ENCODE data around the gene CABLES1. TPM values are rescaled to one million over a fixed set of nuclear protein-coding genes. Genes with fewer than 3 reads are reported as not detected.
"Not testable (repeated sequence)": the region's sequence is repeated elsewhere in the genome, so short reads cannot be mapped to it uniquely, and the experiment has no call there.

The CABLES1 gene
- total RNA-seq, 8 experiments from 2014 or later, result 0.56 to 4.6 (median 2.4) TPM

GRCh38 chr18:23285581-23285980 lies 150.3 kb downstream of the CABLES1 start:
- WGBS, 10 experiments, result 51 to 97% (median 85%) methylated on average over 4 to 9 of the region's 12 CpGs; no CpG with 5 or more reads in 3 of the 10 experiments
- ATAC-seq (replicated peaks in 6 of 8); H3K4me1 ChIP-seq (replicated peaks in 1 of 2); H3K4me3 ChIP-seq; H3K27ac ChIP-seq; in situ Hi-C loops (cut with MboI; ENCODE audit: low pct_unique_long_range_greater_than_20kb in 2 of 9, low sequenced_read_pairs in 9 of 9, unreplicated experiment in 9 of 9): not testable (repeated sequence)

- ATAC-seq (replicated peaks in 6 of 8), result no peak
- no peaks in the 10 kb centered on the region for H3K4me1 ChIP-seq (replicated peaks in 1 of 2)
- no peak overlapping the region for H3K4me3 ChIP-seq
- WGBS, 10 experiments, result 20 to 100% (median 100%) methylated on average over 1 of the region's 4 CpGs; no CpG with 5 or more reads in 7 of the 10 experiments
- no peak overlapping the region for H3K27ac ChIP-seq
- in situ Hi-C loops (cut with MboI; ENCODE audit: low pct_unique_long_range_greater_than_20kb in 2 of 9, low sequenced_read_pairs in 9 of 9, unreplicated experiment in 9 of 9), result no loop called here
These were observed 156.3 kb downstream of the CABLES1 start for GRCh38 chr18:23291456-23292205.

DNA sequence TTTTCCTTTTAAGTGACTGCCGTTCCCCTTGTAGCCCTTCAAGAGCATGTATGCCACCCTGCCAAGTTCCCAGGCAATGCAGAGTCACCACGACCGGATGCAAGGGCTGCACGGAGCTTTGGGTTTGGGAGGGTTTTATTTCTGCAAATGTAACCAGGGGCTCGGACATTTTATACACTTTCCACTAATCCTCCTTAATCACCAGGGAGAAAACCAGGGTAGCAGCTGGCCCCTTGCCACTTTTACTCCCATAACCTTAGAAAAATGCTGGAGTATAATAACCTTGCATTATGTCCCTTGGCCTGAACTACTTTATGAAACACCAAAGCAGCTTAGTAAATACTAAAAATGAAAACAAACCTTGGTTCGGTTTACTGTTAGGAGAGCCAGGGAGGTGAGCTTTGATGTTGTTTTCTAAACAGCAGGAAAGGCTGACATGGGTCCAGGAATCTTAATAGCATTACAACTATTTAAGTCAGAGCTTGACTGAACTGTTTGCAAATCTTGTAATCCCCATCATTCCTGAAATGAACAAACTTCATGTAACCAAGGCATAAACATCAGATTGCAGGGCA lies 165.0 kb downstream of the CABLES1 start:
- H3K4me1 ChIP-seq (replicated peaks in 1 of 2), result no peaks in the 10 kb centered on the region
- WGBS, 10 experiments, result 62 to 100% (median 80%) methylated on average over 1 to 6 of the region's 6 CpGs; no CpG with 5 or more reads in 1 of the 10 experiments
- H3K27ac ChIP-seq, result no peak overlapping the region
- ATAC-seq (replicated peaks in 6 of 8), result no peak
- no peak overlapping the region for H3K4me3 ChIP-seq
- in situ Hi-C loops (cut with MboI; ENCODE audit: low pct_unique_long_range_greater_than_20kb in 2 of 9, low sequenced_read_pairs in 9 of 9, unreplicated experiment in 9 of 9), result no loop called here

- in situ Hi-C loops (cut with MboI; ENCODE audit: low pct_unique_long_range_greater_than_20kb in 2 of 9, low sequenced_read_pairs in 9 of 9, unreplicated experiment in 9 of 9), result no loop called here
- Histone ChIP-seq H3K4me1 (replicated peaks in 1 of 2) (no peaks in the 10 kb centered on the region), H3K27ac (no peak overlapping the region), H3K4me3 (no peak overlapping the region)
- ATAC-seq (replicated peaks in 6 of 8), result no peak
- WGBS, 10 experiments, result 40 to 100% (median 80%) methylated on average over 1 to 5 of the region's 5 CpGs; no CpG with 5 or more reads in 1 of the 10 experiments
These were observed 166.7 kb downstream of the CABLES1 start for GRCh38 chr18:23301972-23302371.

GRCh38 chr18:23302511-23302850 lies 167.2 kb downstream of the CABLES1 start:
- WGBS, 10 experiments, result 0 to 100% (median 80%) methylated on average over 1 to 2 of the region's 3 CpGs; no CpG with 5 or more reads in 4 of the 10 experiments
- ATAC-seq (replicated peaks in 6 of 8), result peak in 3 of 8 experiments; percentile 71 to 93 (median 92)
- H3K27ac ChIP-seq, result no peak overlapping the region
- H3K4me1 ChIP-seq (replicated peaks in 1 of 2), result no peaks in the 10 kb centered on the region
- no peak overlapping the region for H3K4me3 ChIP-seq
- in situ Hi-C loops (cut with MboI; ENCODE audit: low pct_unique_long_range_greater_than_20kb in 2 of 9, low sequenced_read_pairs in 9 of 9, unreplicated experiment in 9 of 9), result no loop called here

DNA sequence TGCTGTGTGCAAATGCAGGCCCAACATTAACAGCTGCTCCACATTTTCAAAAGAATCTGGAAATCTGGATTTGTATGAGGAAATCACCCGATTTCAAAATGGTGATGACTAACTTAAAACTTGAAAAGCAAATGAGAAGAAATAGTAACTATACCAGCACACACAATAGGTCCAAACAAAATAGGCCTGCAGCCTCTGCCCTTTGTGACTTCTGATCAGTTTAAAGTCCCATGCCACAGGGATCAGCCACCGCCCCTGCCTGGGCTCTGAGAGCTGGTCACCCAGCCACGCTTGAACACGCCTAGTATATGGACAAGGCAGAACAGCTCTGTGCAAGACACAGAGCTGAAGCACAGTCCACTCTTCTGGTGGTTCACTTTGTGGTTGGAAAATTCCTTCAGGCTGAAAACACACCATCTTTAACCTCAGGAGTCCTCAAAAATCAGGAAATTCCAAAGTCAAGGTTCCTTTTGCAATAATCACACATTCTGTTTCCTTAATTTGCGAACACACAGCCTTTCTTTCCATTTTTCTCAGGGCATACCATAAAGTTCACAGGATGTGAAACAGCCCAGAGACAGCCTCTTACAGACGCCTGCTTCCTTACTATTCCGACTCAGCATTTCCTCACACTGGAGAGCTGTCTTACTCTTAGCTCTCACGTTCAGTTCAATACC lies 167.7 kb downstream of the CABLES1 start:
- no peak overlapping the region for H3K27ac ChIP-seq
- H3K4me3 ChIP-seq, result no peak overlapping the region
- in situ Hi-C loops (cut with MboI; ENCODE audit: low pct_unique_long_range_greater_than_20kb in 2 of 9, low sequenced_read_pairs in 9 of 9, unreplicated experiment in 9 of 9), result no loop called here
- peak in 2 of 8 experiments; percentile 57 to 63 for ATAC-seq (replicated peaks in 6 of 8)
- H3K4me1 ChIP-seq (replicated peaks in 1 of 2), result no peaks in the 10 kb centered on the region
- 24 to 100% (median 87%) methylated on average over 1 to 8 of the region's 8 CpGs; no CpG with 5 or more reads in 1 of the 10 experiments for WGBS, 10 experiments

DNA sequence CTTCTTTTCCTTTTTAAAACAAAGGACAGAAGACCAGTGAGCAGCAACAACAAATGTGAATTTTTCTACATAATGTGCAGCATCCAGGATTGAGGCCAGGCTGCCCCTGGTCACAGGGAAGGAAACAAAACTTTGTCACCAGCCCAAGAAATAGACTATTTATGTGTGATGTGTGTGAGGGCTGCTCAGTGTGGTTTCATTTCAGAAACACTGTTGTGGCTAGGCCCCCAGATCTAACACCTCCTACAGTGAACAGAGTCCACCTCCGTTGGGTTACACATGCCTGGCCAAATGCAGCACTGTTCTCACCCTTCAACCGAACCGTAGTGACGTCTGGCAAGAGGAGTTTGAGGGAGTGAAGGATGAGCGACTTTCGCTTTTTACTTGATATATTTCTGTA lies 171.5 kb downstream of the CABLES1 start:
- no peak overlapping the region for H3K4me3 ChIP-seq
- H3K4me1 ChIP-seq (replicated peaks in 1 of 2), result peaks cover 0 to 3% of the 10 kb centered on the region in 2 donors
- ATAC-seq (replicated peaks in 6 of 8), result no peak
- 80 to 100% (median 93%) methylated on average over 1 to 6 of the region's 6 CpGs; no CpG with 5 or more reads in 3 of the 10 experiments for WGBS, 10 experiments
- in situ Hi-C loops (cut with MboI; ENCODE audit: low pct_unique_long_range_greater_than_20kb in 2 of 9, low sequenced_read_pairs in 9 of 9, unreplicated experiment in 9 of 9), result no loop called here
- no peak overlapping the region for H3K27ac ChIP-seq

DNA sequence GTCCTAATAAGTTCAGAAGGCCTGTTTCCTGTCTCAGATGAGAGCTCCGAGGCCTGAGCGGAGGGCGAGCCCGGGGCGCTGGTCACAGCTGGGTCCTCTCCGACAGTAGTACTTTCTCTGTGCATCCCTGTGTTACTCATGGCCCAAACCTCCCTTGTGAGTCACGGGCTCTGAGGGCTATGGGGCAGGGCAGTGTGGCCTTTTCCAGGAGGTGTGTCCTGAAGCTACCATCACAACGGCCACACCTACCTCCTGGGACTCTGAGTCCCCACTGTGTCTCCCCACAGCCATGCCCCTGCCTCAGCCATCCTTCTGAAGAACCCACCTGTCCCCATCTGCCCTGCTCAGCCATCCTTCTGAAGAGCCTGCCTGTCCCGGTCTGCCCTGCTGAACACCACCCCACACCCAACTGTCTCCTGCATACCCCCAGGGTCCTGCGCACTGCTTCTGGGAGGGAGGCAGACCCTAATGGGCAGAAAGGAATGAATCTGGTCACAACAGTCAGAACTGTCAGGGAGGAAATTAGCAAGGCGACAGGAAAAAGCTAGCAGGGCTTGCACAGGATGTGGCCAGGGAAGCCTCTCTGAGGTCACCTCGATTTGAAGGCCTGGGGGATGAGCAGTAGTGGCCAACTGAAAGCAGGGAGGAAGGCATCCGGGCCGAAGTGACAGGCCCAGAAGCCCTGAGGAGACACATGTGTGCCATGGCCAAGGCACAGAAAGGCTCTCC lies 172.4 kb downstream of the CABLES1 start:
- Histone ChIP-seq H3K27ac (no peak overlapping the region), H3K4me1 (replicated peaks in 1 of 2) (peaks cover 0 to 6% of the 10 kb centered on the region in 2 donors), H3K4me3 (no peak overlapping the region)
- in situ Hi-C loops (cut with MboI; ENCODE audit: low pct_unique_long_range_greater_than_20kb in 2 of 9, low sequenced_read_pairs in 9 of 9, unreplicated experiment in 9 of 9), result no loop called here
- ATAC-seq (replicated peaks in 6 of 8), result peak in 2 of 8 experiments; percentile 76 to 78
- 60 to 96% (median 82%) methylated on average over 1 to 8 of the region's 14 CpGs; no CpG with 5 or more reads in 3 of the 10 experiments for WGBS, 10 experiments

Other genes with a start within 250 kb of the CABLES1 start
- gene RBBP8, start 202.2 kb upstream of the CABLES1 start, total RNA-seq, result 10 to 100 TPM; 15.6 to 32.3 (median 21.2) TPM

All from motor neuron (in vitro differentiated cells).